Measurements from ENCODE around the gene INCA1.
A peak's percentile ranks its signal among the peaks of the same experiment; 100 is the strongest.

The INCA1 gene

GRCh38 chr17:5003214-5003867 is 6.0 kb upstream of the INCA1 start:
- no peak for DNase-seq

GRCh38 chr17:5002121-5002788 is 4.9 kb upstream of the INCA1 start:
- DNase-seq, result no peak

GRCh38 chr17:5000237-5000639 is 2.9 kb upstream of the INCA1 start:
- DNase-seq, result no peak

GRCh38 chr17:4999430-5000093 is 2.2 kb upstream of the INCA1 start:
- no peak for DNase-seq

- DNase-seq, result no peak
These were observed 1.6 kb upstream of the INCA1 start for GRCh38 chr17:4998732-4999429.

- DNase-seq, result peak in 1 of 2 experiments; percentile 22
These were observed 857 bp upstream of the INCA1 start for GRCh38 chr17:4998027-4998731.

- DNase-seq, result no peak
These were observed 3.2 kb downstream of the INCA1 start for GRCh38 chr17:4994081-4994595.

- DNase-seq, result no peak
These were observed 9.4 kb downstream of the INCA1 start for GRCh38 chr17:4987767-4988567.

GRCh38 chr17:4986951-4987766 is 10.2 kb downstream of the INCA1 start, which contains the start of gene CAMTA2:
Gene CAMTA2, minus strand, starts transcription at chr17:4987675. Its CDS starts 1,453 bp downstream, at chr17:4986222.
- DNase-seq, result peak; percentile 68 to 79

GRCh38 chr17:4986403-4986802 is 10.9 kb downstream of the INCA1 start:
- no peak for DNase-seq

- DNase-seq, result no peak
These were observed 15.0 kb downstream of the INCA1 start for GRCh38 chr17:4982305-4982704.

GRCh38 chr17:4980644-4981216 is 16.6 kb downstream of the INCA1 start:
- peak; percentile 7 to 13 for DNase-seq

- DNase-seq, result no peak
These were observed 18.6 kb downstream of the INCA1 start for GRCh38 chr17:4978726-4979125.

GRCh38 chr17:4974115-4974670 is 23.1 kb downstream of the INCA1 start:
- DNase-seq, result no peak

- DNase-seq, result no peak
These were observed 23.8 kb downstream of the INCA1 start for GRCh38 chr17:4973256-4974114.

- no peak for DNase-seq
These were observed 24.6 kb downstream of the INCA1 start for GRCh38 chr17:4972752-4973151.

- DNase-seq, result no peak
These were observed 25.0 kb downstream of the INCA1 start for GRCh38 chr17:4972322-4972721.

- DNase-seq, result no peak
These were observed 25.5 kb downstream of the INCA1 start for GRCh38 chr17:4971826-4972225.

GRCh38 chr17:4970273-4970672 is 27.0 kb downstream of the INCA1 start:
- no peak for DNase-seq
